ENCODE measurements around the gene AATF. TPM values are rescaled to one million over a fixed set of nuclear protein-coding genes. Genes with fewer than 3 reads are reported as not detected.

Gene AATF
- total and polyA plus RNA-seq, 9 of the 15 experiments (the other 6 are each of a cell fraction or from before 2014, with no cell fraction given) = 34.5 to 133 (median 90.1) TPM

DNA sequence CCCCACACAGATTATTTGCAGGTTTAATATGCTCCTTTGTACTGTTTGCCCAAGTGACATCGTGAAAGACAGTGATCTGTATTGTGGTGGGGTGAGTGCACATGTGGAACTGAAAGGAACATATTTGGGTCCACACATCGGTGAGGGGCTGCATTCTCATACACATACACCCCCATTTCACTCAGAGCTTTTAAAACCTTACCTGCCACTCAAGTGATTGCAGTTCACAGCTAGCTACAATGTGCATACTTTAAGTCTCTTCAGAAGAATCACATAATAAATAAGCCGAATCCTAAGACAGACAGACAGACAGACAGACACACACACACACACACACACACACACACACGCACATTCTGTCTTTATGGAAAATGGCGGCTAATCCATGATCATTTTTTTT is 102.6 kb downstream of the AATF start:
- H4K20me1 ChIP-seq (replicated peaks; ENCODE audit: control insufficient read depth, insufficient read depth, low read length) = peaks cover 9% of the 10 kb centered on the region; the same call in 1 of the 2 replicates
- in situ Hi-C loops (cut with MboI) = loop anchor here (5.0 kb wide), 1 partner anchor 419 kb away; no protein-coding TSS in a partner anchor
- DNase-seq (ENCODE audit: extremely low read depth in 1 of 4, low spot score in 3 of 4) = no peak
- no peak overlapping the region for H3K9ac ChIP-seq (ENCODE audit: insufficient read depth in 1 of 2, low read depth in 2 of 2, low read length in 2 of 2)
- no peak overlapping the region for H3K4me3 ChIP-seq
- H3K36me3 ChIP-seq (ENCODE audit: control insufficient read depth, insufficient read depth, low read length) = peaks cover 37% of the 10 kb centered on the region; the same call in 2 of the 3 replicates
- no peaks in the 10 kb centered on the region for H3K9me1 ChIP-seq (ENCODE audit: control insufficient read depth, insufficient read depth, low read length)
- H3K27ac ChIP-seq (ENCODE audit: extremely low read depth, low read depth, low read length) = no peak overlapping the region
- 92% methylated on average over 5 of the region's 5 CpGs for WGBS (ENCODE audit: insufficient coverage, low coverage, missing lambda C conversion rate)
- intact Hi-C loops (cut with micrococcal nuclease) = no loop called here
- no peak for ATAC-seq
- H2AFZ ChIP-seq (ENCODE audit: low read depth, low read length) = no peak overlapping the region
- TF ChIP-seq DNMT1 (IDR thresholded peaks at IDR 0.05) (no peak), MTA3 (IDR thresholded peaks at IDR 0.05; ENCODE audit: borderline replicate concordance) (no peak), ZFPM2 (CRISPR knock-in tag; IDR thresholded peaks at IDR 0.05) (no peak)
- no peaks in the 10 kb centered on the region for H3K27me3 ChIP-seq (ENCODE audit: control insufficient read depth in 2 of 2, insufficient read depth in 2 of 2, low read length in 2 of 2)
- no TSS peak for BruUV-seq (replicated peaks)
- ChIA-PET POLR2A (interaction anchor here (0.6 to 1.5 kb wide), 2 partner anchors 9 to 12 kb away, joined by 3 to 5 read pairs; no protein-coding TSS in a partner anchor), CTCF (ENCODE audit: low intra/inter-chr PET ratio) (no interaction called here)
- H3K79me2 ChIP-seq (ENCODE audit: control insufficient read depth, insufficient read depth, low read length) = no peaks in the 10 kb centered on the region
- no peak for FAIRE-seq
- H3K9me3 ChIP-seq (replicated peaks; ENCODE audit: control insufficient read depth, insufficient read depth, low read depth, low read length) = no peaks in the 10 kb centered on the region
- peaks cover 0 to 6% of the 10 kb centered on the region in 2 experiments; a peak in 1 of 5 replicates for H3K4me1 ChIP-seq (replicated peaks in 1 of 2; ENCODE audit: control insufficient read depth in 2 of 2, insufficient read depth in 2 of 2, low read length in 2 of 2)
- H3K4me2 ChIP-seq (ENCODE audit: insufficient read depth, low read length) = no peak overlapping the region

DNA sequence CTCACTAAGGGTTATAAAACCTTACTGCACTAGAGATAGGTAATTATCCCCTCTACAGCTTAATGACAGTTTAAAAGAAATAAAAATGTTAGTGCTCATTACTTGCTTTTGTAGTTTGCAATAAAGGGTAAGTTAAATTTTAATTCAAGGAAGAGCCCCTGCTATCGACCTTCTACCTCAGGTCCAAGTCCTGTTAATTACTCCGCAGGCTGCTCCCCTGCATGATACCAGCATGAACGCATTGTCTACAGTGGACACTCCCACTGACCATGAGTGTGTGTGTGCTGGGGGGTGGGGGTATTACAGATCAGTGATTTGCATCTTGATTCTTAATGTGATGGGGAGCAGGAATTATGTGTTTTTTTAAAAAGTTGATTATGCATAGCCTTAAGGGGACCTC is 103.1 kb downstream of the AATF start:
- WGBS (ENCODE audit: insufficient coverage, low coverage, missing lambda C conversion rate) = 93% methylated on average over 3 of the region's 3 CpGs
- no peak for ATAC-seq
- no peak overlapping the region for H3K4me2 ChIP-seq (ENCODE audit: insufficient read depth, low read length)
- peaks cover 0 to 6% of the 10 kb centered on the region in 2 experiments; a peak in 1 of 5 replicates for H3K4me1 ChIP-seq (replicated peaks in 1 of 2; ENCODE audit: control insufficient read depth in 2 of 2, insufficient read depth in 2 of 2, low read length in 2 of 2)
- no peaks in the 10 kb centered on the region for H3K9me3 ChIP-seq (replicated peaks; ENCODE audit: control insufficient read depth, insufficient read depth, low read depth, low read length)
- peaks cover 9% of the 10 kb centered on the region; the same call in 1 of the 2 replicates for H4K20me1 ChIP-seq (replicated peaks; ENCODE audit: control insufficient read depth, insufficient read depth, low read length)
- no peaks in the 10 kb centered on the region for H3K27me3 ChIP-seq (ENCODE audit: control insufficient read depth in 2 of 2, insufficient read depth in 2 of 2, low read length in 2 of 2)
- H3K79me2 ChIP-seq (ENCODE audit: control insufficient read depth, insufficient read depth, low read length) = no peaks in the 10 kb centered on the region
- no peak for FAIRE-seq
- no peak overlapping the region for H3K27ac ChIP-seq (ENCODE audit: extremely low read depth, low read depth, low read length)
- DNase-seq (ENCODE audit: extremely low read depth in 1 of 4, low spot score in 3 of 4) = no peak
- H3K9ac ChIP-seq (ENCODE audit: insufficient read depth in 1 of 2, low read depth in 2 of 2, low read length in 2 of 2) = no peak overlapping the region
- CTCF ChIA-PET (ENCODE audit: low intra/inter-chr PET ratio) = no interaction called here
- H3K36me3 ChIP-seq (ENCODE audit: control insufficient read depth, insufficient read depth, low read length) = peaks cover 42% of the 10 kb centered on the region; the same call in 2 of the 3 replicates
- intact Hi-C loops (cut with micrococcal nuclease) (no loop called here), in situ Hi-C loops (cut with MboI) (loop anchor here (5.0 kb wide), 1 partner anchor 420 kb away; no protein-coding TSS in a partner anchor)
- no peak overlapping the region for H2AFZ ChIP-seq (ENCODE audit: low read depth, low read length)
- H3K4me3 ChIP-seq = no peak overlapping the region
- BruUV-seq (replicated peaks) = no TSS peak
- POLR2A ChIA-PET = interaction anchor here (0.6 to 1.5 kb wide), 2 partner anchors 9 to 12 kb away, joined by 3 to 5 read pairs; no protein-coding TSS in a partner anchor
- H3K9me1 ChIP-seq (ENCODE audit: control insufficient read depth, insufficient read depth, low read length) = no peaks in the 10 kb centered on the region
- no peak for TF ChIP-seq ZNF707 (CRISPR knock-in tag; conservative IDR thresholded peaks at IDR 0.05)
- TF ChIP-seq TSC22D4 (tag; IDR thresholded peaks at IDR 0.05) = no peak
- TF ChIP-seq, protein P1, sequence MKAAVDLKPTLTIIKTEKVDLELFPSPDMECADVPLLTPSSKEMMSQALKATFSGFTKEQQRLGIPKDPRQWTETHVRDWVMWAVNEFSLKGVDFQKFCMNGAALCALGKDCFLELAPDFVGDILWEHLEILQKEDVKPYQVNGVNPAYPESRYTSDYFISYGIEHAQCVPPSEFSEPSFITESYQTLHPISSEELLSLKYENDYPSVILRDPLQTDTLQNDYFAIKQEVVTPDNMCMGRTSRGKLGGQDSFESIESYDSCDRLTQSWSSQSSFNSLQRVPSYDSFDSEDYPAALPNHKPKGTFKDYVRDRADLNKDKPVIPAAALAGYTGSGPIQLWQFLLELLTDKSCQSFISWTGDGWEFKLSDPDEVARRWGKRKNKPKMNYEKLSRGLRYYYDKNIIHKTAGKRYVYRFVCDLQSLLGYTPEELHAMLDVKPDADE (conservative IDR thresholded peaks at IDR 0.05; ENCODE audit: control insufficient read depth, low read depth, low read length) = no peak
- no peak for TF ChIP-seq BRD4 (IDR thresholded peaks at IDR 0.05)
- TF ChIP-seq, protein P2, sequence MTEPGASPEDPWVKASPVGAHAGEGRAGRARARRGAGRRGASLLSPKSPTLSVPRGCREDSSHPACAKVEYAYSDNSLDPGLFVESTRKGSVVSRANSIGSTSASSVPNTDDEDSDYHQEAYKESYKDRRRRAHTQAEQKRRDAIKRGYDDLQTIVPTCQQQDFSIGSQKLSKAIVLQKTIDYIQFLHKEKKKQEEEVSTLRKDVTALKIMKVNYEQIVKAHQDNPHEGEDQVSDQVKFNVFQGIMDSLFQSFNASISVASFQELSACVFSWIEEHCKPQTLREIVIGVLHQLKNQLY (CRISPR knock-in tag; conservative IDR thresholded peaks at IDR 0.05) = no peak
- no peak for TF ChIP-seq KLF13 (tag; IDR thresholded peaks at IDR 0.05; ENCODE audit: borderline replicate concordance, low read depth)
- TF ChIP-seq HDAC2 (IDR thresholded peaks at IDR 0.05) = no peak
- no peak for TF ChIP-seq ZNF764 (CRISPR knock-in tag; IDR thresholded peaks at IDR 0.05; ENCODE audit: low read depth)
- TF ChIP-seq ZNF408 (CRISPR knock-in tag; IDR thresholded peaks at IDR 0.05; ENCODE audit: low read depth) = no peak
- TF ChIP-seq ZNF124 (CRISPR knock-in tag; IDR thresholded peaks at IDR 0.05) = no peak
- TF ChIP-seq NELFE (IDR thresholded peaks at IDR 0.05; ENCODE audit: insufficient read depth, insufficient read length) = no peak
- no peak for TF ChIP-seq DDX20 (tag; IDR thresholded peaks at IDR 0.05; ENCODE audit: low read depth)
